ENCODE measurements around the gene FCN1.

Gene FCN1

DNA sequence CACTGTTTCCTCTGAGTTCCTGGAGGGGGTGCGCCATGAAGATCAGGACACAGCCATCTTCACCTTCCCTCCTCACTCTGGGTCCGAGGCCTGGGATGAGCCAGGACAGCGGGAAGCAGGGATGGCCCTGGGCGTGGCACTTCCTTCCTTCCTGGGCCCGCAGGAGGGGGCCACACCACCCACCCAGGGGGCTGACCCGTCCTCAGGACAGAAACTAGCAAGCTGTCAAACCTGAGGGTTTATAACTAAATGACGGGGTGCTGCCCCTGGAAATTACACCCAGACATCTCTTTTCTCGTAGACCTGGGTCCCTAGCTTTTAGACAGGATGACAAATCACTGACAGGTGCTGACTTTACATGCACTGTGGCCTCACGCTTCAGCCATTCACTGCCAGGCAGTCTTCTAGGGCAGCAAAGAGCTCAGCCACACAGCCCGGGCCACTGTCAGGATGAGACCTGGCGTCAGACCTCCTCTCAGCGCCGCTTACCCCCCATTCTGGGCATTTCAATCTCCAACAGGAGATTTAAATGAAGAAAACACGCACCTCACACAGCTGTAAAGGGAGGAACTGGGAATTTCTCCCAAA lies 29.0 kb downstream of the FCN1 start:
- Mint-ChIP-seq H3K36me3 (ENCODE audit: low read depth) (no peaks in the 10 kb centered on the region), H3K4me1 (ENCODE audit: low read depth) (no peaks in the 10 kb centered on the region), H3K4me3 (no peak overlapping the region), H3K27me3 (ENCODE audit: low read depth) (no peaks in the 10 kb centered on the region), H3K27ac (no peak overlapping the region), H3K9me3 (no peaks in the 10 kb centered on the region)

DNA sequence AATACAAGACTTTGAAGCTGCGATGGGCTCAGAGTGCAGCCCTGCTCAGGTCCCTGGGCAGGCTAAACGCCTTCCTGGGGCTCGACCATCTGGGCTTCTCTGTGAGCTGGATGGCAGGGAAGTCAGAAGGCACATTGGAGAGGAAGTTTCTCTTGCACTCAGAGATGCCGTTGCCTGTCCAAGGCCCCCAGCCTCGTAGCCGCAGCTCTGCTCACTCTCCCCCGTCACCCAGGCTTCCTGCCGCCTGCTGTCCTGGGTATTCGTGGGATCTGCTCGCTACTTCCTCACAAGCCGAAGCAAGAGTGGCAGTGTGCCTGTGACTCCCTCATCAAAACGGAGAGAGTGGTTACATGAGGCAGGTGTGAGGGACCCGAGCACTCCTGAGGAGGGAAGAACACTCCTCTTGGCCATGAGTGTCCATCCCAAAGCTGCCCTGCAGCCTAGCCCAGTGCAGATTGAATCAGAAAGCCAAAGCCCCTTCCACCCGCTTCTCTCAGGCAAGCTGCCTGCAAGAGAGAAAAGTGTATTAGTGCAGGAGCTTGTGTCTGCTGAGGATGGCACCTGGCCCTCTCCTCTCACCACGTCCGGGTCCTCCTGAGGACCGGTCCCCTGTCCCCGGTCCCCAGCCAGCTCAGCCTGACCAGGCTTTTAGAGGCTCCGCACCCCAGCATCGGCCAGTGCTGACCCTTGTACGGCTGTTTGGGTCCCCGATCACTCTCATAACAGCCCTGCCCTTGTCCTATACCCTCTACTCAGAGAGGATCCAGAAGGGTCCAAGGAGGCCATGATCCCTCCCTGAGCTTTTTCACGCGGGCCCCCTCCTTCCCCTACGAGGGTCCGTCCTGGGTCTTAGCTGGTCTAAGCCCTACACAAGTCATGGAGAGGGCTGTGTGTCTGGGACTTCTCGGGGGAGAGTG lies 29.8 kb downstream of the FCN1 start:
- no peak overlapping the region for H3K27ac Mint-ChIP-seq
- H3K9me3 Mint-ChIP-seq = no peaks in the 10 kb centered on the region
- H3K27me3 Mint-ChIP-seq (ENCODE audit: low read depth) = no peaks in the 10 kb centered on the region
- no peaks in the 10 kb centered on the region for H3K36me3 Mint-ChIP-seq (ENCODE audit: low read depth)
- H3K4me3 Mint-ChIP-seq = no peak overlapping the region
- no peaks in the 10 kb centered on the region for H3K4me1 Mint-ChIP-seq (ENCODE audit: low read depth)

DNA sequence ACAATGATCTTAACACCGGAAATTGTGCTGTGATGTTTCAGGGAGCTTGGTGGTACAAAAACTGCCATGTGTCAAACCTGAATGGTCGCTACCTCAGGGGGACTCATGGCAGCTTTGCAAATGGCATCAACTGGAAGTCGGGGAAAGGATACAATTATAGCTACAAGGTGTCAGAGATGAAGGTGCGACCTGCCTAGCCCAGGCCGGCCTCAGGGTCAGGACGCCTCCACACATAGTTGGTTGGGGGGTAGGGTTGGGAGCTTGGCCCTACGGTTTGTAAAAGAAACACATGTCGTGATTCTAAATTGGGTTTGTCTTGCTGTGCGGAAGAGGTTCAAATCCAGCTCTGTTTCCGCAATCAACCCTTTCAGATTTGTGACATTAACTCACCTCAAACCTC lies 30.5 kb downstream of the FCN1 start:
- H3K27me3 Mint-ChIP-seq (ENCODE audit: low read depth) = no peaks in the 10 kb centered on the region
- H3K27ac Mint-ChIP-seq = no peak overlapping the region
- no peaks in the 10 kb centered on the region for H3K9me3 Mint-ChIP-seq
- no peaks in the 10 kb centered on the region for H3K4me1 Mint-ChIP-seq (ENCODE audit: low read depth)
- H3K36me3 Mint-ChIP-seq (ENCODE audit: low read depth) = no peaks in the 10 kb centered on the region
- no peak overlapping the region for H3K4me3 Mint-ChIP-seq

DNA sequence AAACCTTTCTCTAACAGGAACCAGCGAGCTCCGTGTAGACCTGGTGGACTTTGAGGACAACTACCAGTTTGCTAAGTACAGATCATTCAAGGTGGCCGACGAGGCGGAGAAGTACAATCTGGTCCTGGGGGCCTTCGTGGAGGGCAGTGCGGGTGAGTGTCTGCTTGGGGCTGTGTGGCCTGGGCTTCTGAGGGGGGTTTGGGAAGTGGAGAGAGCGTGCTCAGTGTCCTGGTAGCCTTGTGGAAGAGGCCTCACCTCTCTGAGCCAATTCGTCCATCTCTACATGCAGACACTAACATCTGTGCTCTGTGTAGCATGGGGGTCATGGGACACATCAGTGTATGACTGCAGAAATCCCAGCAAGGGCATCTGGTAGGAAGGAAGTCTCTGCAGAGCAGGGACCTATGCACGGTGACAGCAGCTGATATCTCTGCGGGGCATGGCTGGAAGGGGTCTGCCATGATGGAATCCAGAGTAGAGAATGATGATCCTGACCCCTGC lies 31.2 kb downstream of the FCN1 start:
- H3K4me1 Mint-ChIP-seq (ENCODE audit: low read depth) = no peaks in the 10 kb centered on the region
- no peaks in the 10 kb centered on the region for H3K27me3 Mint-ChIP-seq (ENCODE audit: low read depth)
- H3K27ac Mint-ChIP-seq = no peak overlapping the region
- no peaks in the 10 kb centered on the region for H3K9me3 Mint-ChIP-seq
- no peak overlapping the region for H3K4me3 Mint-ChIP-seq
- no peaks in the 10 kb centered on the region for H3K36me3 Mint-ChIP-seq (ENCODE audit: low read depth)

DNA sequence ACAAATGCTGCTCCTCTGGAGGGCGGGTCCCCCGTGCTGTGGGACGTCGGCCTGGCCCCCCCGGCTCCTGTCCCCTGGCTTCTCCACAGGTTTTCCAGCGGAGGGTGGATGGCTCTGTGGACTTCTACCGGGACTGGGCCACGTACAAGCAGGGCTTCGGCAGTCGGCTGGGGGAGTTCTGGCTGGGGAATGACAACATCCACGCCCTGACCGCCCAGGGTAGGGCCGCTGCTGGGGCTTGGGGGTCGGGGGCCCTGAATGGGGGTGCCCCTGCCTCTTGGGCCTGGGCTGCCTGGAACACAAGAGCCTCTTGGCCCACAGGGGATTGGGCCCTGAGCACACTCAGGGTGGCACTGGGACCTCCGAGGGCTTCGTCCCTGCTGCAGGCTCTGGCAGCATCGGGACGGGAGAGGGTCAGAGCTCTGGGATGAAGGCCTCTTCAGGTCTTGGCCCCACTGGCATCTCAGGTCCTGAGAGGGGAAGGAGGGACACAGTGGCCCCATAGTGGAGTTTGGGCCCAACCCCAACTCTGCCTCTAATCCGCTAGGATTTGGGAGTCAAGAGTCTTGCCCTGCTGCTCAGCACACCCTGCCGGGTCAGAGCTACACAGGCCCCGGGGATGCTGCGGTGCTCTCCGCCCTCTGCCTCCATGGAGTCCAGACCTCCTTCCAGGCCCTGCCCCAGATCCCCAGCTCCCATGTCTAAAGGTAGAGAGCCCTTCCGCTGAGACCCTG lies 31.9 kb downstream of the FCN1 start:
- H3K36me3 Mint-ChIP-seq (ENCODE audit: low read depth) = no peaks in the 10 kb centered on the region
- H3K27me3 Mint-ChIP-seq (ENCODE audit: low read depth) = no peaks in the 10 kb centered on the region
- H3K4me3 Mint-ChIP-seq = no peak overlapping the region
- H3K27ac Mint-ChIP-seq = no peak overlapping the region
- H3K4me1 Mint-ChIP-seq (ENCODE audit: low read depth) = no peaks in the 10 kb centered on the region
- no peaks in the 10 kb centered on the region for H3K9me3 Mint-ChIP-seq

GRCh38 chr9:134885001-134885678 lies 32.6 kb downstream of the FCN1 start:
- no peak overlapping the region for H3K27ac Mint-ChIP-seq
- H3K4me3 Mint-ChIP-seq = no peak overlapping the region
- H3K9me3 Mint-ChIP-seq = no peaks in the 10 kb centered on the region
- H3K4me1 Mint-ChIP-seq (ENCODE audit: low read depth) = no peaks in the 10 kb centered on the region
- H3K27me3 Mint-ChIP-seq (ENCODE audit: low read depth) = no peaks in the 10 kb centered on the region
- no peaks in the 10 kb centered on the region for H3K36me3 Mint-ChIP-seq (ENCODE audit: low read depth)

GRCh38 chr9:134884492-134884891 lies 33.2 kb downstream of the FCN1 start:
- H3K36me3 Mint-ChIP-seq (ENCODE audit: low read depth) = no peaks in the 10 kb centered on the region
- H3K27me3 Mint-ChIP-seq (ENCODE audit: low read depth) = no peaks in the 10 kb centered on the region
- H3K9me3 Mint-ChIP-seq = no peaks in the 10 kb centered on the region
- no peak overlapping the region for H3K4me3 Mint-ChIP-seq
- H3K27ac Mint-ChIP-seq = no peak overlapping the region
- no peaks in the 10 kb centered on the region for H3K4me1 Mint-ChIP-seq (ENCODE audit: low read depth)

GRCh38 chr9:134883040-134883782 lies 34.5 kb downstream of the FCN1 start:
- Mint-ChIP-seq H3K4me3 (no peak overlapping the region), H3K4me1 (ENCODE audit: low read depth) (no peaks in the 10 kb centered on the region), H3K9me3 (no peaks in the 10 kb centered on the region), H3K27ac (no peak overlapping the region), H3K27me3 (ENCODE audit: low read depth) (no peaks in the 10 kb centered on the region), H3K36me3 (ENCODE audit: low read depth) (no peaks in the 10 kb centered on the region)

DNA sequence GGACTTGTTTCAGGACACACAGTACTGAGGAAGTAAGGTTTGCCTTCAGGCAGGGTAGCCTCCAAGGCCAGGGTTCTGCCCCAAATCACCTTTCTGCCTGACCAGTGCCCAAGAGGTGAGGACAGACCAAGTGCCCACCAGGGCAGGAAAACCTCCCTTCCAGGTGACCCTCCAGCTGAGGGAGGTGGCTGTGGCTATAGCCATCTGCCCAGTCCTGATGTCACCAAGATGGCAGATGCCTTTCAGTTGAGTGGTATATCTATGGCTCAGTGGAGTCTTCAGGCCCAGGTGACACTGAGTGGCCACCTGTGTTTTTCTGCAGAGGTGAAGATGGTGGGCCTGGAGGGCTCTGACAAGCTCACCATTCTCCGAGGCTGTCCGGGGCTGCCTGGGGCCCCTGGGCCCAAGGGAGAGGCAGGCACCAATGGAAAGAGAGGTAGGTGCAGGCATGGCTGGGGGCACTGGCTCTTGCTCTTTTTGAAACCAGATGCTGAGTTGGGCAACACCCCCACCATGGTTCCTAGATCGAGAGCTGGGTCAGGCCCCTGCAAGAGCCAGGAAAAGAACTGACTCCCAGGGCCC lies 35.4 kb downstream of the FCN1 start:
- H3K4me1 Mint-ChIP-seq (ENCODE audit: low read depth) = no peaks in the 10 kb centered on the region
- H3K27me3 Mint-ChIP-seq (ENCODE audit: low read depth) = no peaks in the 10 kb centered on the region

DNA sequence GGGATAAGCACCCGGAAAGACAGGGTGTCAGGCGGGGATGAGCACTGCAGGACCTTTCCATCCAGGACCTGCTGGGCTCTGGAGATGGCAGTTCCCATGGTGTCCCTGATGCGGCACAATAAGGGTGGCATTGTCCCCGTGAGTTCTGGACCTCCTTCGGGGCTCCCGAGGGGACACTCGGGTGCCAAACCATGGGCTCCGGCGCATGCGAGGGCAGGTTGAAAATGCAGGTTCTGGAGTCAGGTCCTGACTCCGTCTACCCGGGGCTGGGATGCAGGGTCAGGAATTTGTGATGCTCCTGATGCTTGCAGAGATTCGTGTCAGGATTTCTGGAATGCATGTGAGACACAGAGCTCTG lies 36.4 kb downstream of the FCN1 start:
- Mint-ChIP-seq H3K27ac (no peak overlapping the region), H3K4me3 (no peak overlapping the region), H3K27me3 (ENCODE audit: low read depth) (no peaks in the 10 kb centered on the region), H3K9me3 (no peaks in the 10 kb centered on the region), H3K36me3 (ENCODE audit: low read depth) (no peaks in the 10 kb centered on the region), H3K4me1 (ENCODE audit: low read depth) (no peaks in the 10 kb centered on the region)

More for the DNA sequence above, 35.4 kb downstream of the FCN1 start:
- Mint-ChIP-seq H3K27ac (no peak overlapping the region), H3K36me3 (ENCODE audit: low read depth) (no peaks in the 10 kb centered on the region), H3K4me3 (no peak overlapping the region), H3K9me3 (no peaks in the 10 kb centered on the region)

GRCh38 chr9:134880484-134881312 lies 37.0 kb downstream of the FCN1 start, which contains the start of gene FCN2:
TSS of gene FCN2 (plus strand) at chr9:134880810. CDS start at chr9:134880822, 12 bp downstream.
- H3K4me3 Mint-ChIP-seq = no peak within 1 kb of the TSS
- H3K4me1 Mint-ChIP-seq (ENCODE audit: low read depth) = no peaks in the 10 kb centered on the region
- no peaks in the 10 kb centered on the region for H3K9me3 Mint-ChIP-seq
- H3K27ac Mint-ChIP-seq = no peak within 1 kb of the TSS
- H3K36me3 Mint-ChIP-seq (ENCODE audit: low read depth) = no peaks in the 10 kb centered on the region
- H3K27me3 Mint-ChIP-seq (ENCODE audit: low read depth) = no peaks in the 10 kb centered on the region

DNA sequence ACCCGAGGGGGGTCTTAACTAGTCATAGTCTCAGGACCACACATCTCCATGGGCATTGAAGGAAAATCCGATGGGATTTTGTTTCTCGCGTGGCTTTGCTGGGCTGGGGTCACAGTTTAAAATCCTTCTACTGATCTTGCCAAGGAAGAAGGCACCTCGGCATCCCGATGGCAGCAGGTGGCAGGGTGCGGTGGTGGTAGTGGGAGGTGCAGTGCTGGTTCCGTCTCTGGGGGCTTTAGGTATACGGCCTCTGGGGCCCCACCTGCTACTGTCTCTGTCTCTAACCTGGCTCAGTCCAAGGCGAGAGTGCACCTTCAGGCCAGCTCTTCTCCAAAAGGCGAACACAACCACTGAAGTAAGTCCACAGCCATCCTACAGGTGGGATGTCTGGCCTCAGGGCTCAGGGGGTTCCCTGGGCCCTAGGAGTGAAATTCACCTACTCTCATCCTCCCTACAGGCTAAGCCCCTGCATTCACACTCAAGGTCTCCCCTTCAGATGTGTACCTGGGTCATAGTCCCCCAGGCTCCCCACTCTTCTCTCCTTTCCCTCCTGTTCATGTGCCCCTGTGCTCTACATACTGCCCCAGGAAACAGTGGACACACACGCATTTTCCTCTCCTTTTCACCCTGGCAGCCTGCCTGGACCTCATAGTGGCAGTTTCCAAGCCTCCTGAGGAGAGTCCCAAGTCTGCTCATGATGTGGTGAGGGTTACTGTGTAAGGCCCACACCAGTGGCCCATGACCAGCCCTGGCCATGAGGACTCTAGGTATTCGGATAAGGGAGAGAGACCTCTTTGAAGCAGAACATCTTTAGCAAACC lies 37.8 kb downstream of the FCN1 start:
- H3K27ac Mint-ChIP-seq = no peak overlapping the region
- H3K4me1 Mint-ChIP-seq (ENCODE audit: low read depth) = no peaks in the 10 kb centered on the region
- H3K4me3 Mint-ChIP-seq = no peak overlapping the region
- H3K9me3 Mint-ChIP-seq = no peaks in the 10 kb centered on the region
- no peaks in the 10 kb centered on the region for H3K27me3 Mint-ChIP-seq (ENCODE audit: low read depth)
- no peaks in the 10 kb centered on the region for H3K36me3 Mint-ChIP-seq (ENCODE audit: low read depth)
